HG02571 (cell line): ENCODE data around the gene KRTAP23-1.

Experiments used
- ATAC-seq: cut with Tn5 transposase; IDR thresholded peaks from one replicate; pipeline ENCODE4 v1.9.1; 2021; ENCODE audit warnings: mild to moderate bottlenecking, moderate library complexity; ENCODE audit not compliant: unreplicated experiment

Gene KRTAP23-1

GRCh38 chr21:30315701-30316100 is 32.7 kb downstream of the KRTAP23-1 start:
- ATAC-seq, result no peak

GRCh38 chr21:30306884-30307283 is 41.5 kb downstream of the KRTAP23-1 start:
- ATAC-seq, result no peak

- no peak for ATAC-seq
Measured at GRCh38 chr21:30305136-30305535, 43.3 kb downstream of the KRTAP23-1 start.
